GM23338 (cell line): ENCODE measurements around the gene APOH. TPM values are rescaled to one million over a fixed set of nuclear protein-coding genes. Genes with fewer than 3 reads are reported as not detected.

Source experiments
- ATAC-seq: fragments of 200-7000 bp; cut with Tn5 transposase; 3 replicates; pipeline ENCODE4 v1.9.1; 2020
- DNase-seq: peaks from one replicate; pipeline ENCODE4 v3.0.0-alpha.2; 2015; ENCODE audit warnings: low spot score
- H2AFZ ChIP-seq: fragments of 200-600 bp; sonication (generic); 2 replicates; pipeline ENCODE4 v1.8.0; 2016; ENCODE audit warnings: antibody characterized with exemption, mild to moderate bottlenecking, moderate library complexity
- H3F3A ChIP-seq: fragments of 200-600 bp; sonication (generic); replicated peaks from 2 replicates; pipeline ENCODE4 v1.8.0; 2017; ENCODE audit warnings: antibody characterized with exemption, mixed run types, low read depth
- H3K27ac ChIP-seq: fragments of 200-600 bp; sonication (generic); 2 replicates; pipeline ENCODE4 v1.6.1; 2016; ENCODE audit warnings: low read depth
- H3K27me3 ChIP-seq: fragments of 200-600 bp; sonication (generic); 2 replicates; pipeline ENCODE4 v1.8.0; 2016; ENCODE audit warnings: mild to moderate bottlenecking, mixed run types, moderate library complexity; ENCODE audit not compliant: insufficient read depth
- H3K36me3 ChIP-seq: fragments of 200-600 bp; sonication (generic); 2 replicates; pipeline ENCODE4 v1.8.0; 2016; ENCODE audit warnings: mild to moderate bottlenecking; ENCODE audit not compliant: insufficient read depth
- H3K4me1 ChIP-seq: fragments of 200-600 bp; sonication (generic); 2 replicates; pipeline ENCODE4 v1.8.0; 2016; ENCODE audit warnings: mild to moderate bottlenecking, moderate library complexity; ENCODE audit not compliant: insufficient read depth
- H3K4me2 ChIP-seq: fragments of 200-600 bp; sonication (generic); 2 replicates; pipeline ENCODE4 v1.7.1; 2017; ENCODE audit warnings: mixed run types
- H3K4me3 ChIP-seq: fragments of 200-600 bp; sonication (generic); 2 replicates; pipeline ENCODE4 v1.6.1; 2016; ENCODE audit warnings: mixed run types
- H3K79me2 ChIP-seq: fragments of 200-600 bp; sonication (generic); replicated peaks from 2 replicates; pipeline ENCODE4 v1.8.0; 2017; ENCODE audit warnings: mild to moderate bottlenecking; ENCODE audit not compliant: insufficient read depth
- H3K9me2 ChIP-seq: fragments of 200-600 bp; sonication (generic); 2 replicates; pipeline ENCODE4 v1.8.0; 2017; ENCODE audit not compliant: insufficient read depth
- H4K20me1 ChIP-seq: fragments of 200-600 bp; sonication (generic); replicated peaks from 2 replicates; pipeline ENCODE4 v1.8.0; 2017; ENCODE audit warnings: mild to moderate bottlenecking; ENCODE audit not compliant: insufficient read depth
- H3K27ac Mint-ChIP-seq: 2 replicates; pipeline ENCODE4 v1.8.0; 2020; ENCODE audit warnings: inconsistent platforms, mild to moderate bottlenecking, moderate library complexity, mixed read lengths
- H3K27me3 Mint-ChIP-seq: 3 replicates; pipeline ENCODE4 v1.8.0; 2022; ENCODE audit warnings: low read depth, mild to moderate bottlenecking, moderate library complexity, mixed read lengths, inconsistent platforms; ENCODE audit not compliant: insufficient read depth, poor library complexity
- H3K36me3 Mint-ChIP-seq: 3 replicates; pipeline ENCODE4 v1.8.0; 2021; ENCODE audit warnings: low read depth, mild to moderate bottlenecking, inconsistent platforms, moderate library complexity, mixed read lengths
- H3K4me1 Mint-ChIP-seq: 3 replicates; pipeline ENCODE4 v1.8.0; 2020; ENCODE audit warnings: mild to moderate bottlenecking, inconsistent platforms, mixed read lengths
- H3K4me3 Mint-ChIP-seq: 3 replicates; pipeline ENCODE4 v1.8.0; 2021; ENCODE audit warnings: moderate library complexity, mild to moderate bottlenecking, inconsistent platforms, mixed read lengths
- H3K9me3 Mint-ChIP-seq: 3 replicates; pipeline ENCODE4 v1.8.0; 2020; ENCODE audit warnings: moderate library complexity, mild to moderate bottlenecking, inconsistent platforms, mixed read lengths
- CREB1 ChIP-seq: fragments of 250-450 bp; sonication (Bioruptor Pico); IDR thresholded peaks from 2 replicates; pipeline ENCODE4 v1.5.0; 2020; ENCODE audit warnings: low read depth, mild to moderate bottlenecking, moderate library complexity
- ETS1 ChIP-seq: IDR thresholded peaks from 2 replicates; pipeline ENCODE4 v1.6.1; 2016; ENCODE audit warnings: antibody characterized with exemption
- EZH2 ChIP-seq: fragments of 200-600 bp; sonication (generic); IDR thresholded peaks from one replicate; pipeline ENCODE4 v1.8.0; 2017; ENCODE audit warnings: antibody characterized with exemption, mild to moderate bottlenecking, low read depth; ENCODE audit not compliant: unreplicated experiment
- EZH2phosphoT487 ChIP-seq: fragments of 200-600 bp; sonication (generic); IDR thresholded peaks from one replicate; pipeline ENCODE4 v1.8.1; 2018; ENCODE audit warnings: antibody characterized with exemption; ENCODE audit not compliant: unreplicated experiment
- JUNB ChIP-seq: IDR thresholded peaks from one replicate; pipeline ENCODE4 v1.6.1; 2016; ENCODE audit warnings: antibody characterized with exemption; ENCODE audit not compliant: unreplicated experiment
- NANOG ChIP-seq: IDR thresholded peaks from 2 replicates; pipeline ENCODE4 v1.6.1; 2016; ENCODE audit warnings: antibody characterized with exemption, borderline replicate concordance
- POLR2AphosphoS5 ChIP-seq: IDR thresholded peaks from 2 replicates; pipeline ENCODE4 v1.6.1; 2016; ENCODE audit warnings: antibody characterized with exemption, low read depth
- STAT1 ChIP-seq: IDR thresholded peaks from one replicate; pipeline ENCODE4 v1.6.1; 2016; ENCODE audit warnings: antibody characterized with exemption; ENCODE audit not compliant: unreplicated experiment
- ZNF114 ChIP-seq: fragments of 250-450 bp; sonication (Bioruptor Pico); IDR thresholded peaks from 2 replicates; pipeline ENCODE4 v1.5.0; 2020; ENCODE audit warnings: mild to moderate bottlenecking, moderate library complexity
- ZNF331 ChIP-seq: fragments of 250-450 bp; sonication (Bioruptor Pico); IDR thresholded peaks from 2 replicates; pipeline ENCODE4 v1.5.0; 2020; ENCODE audit warnings: low read depth, mild to moderate bottlenecking, moderate library complexity
- polyA plus RNA-seq: library from polyadenylated mRNA; unstranded; fragments of >200 nt; fragmentation: Nextera tagmentation; extraction: Ambion mirVana; gene quantifications from 2 replicates; pipeline ENCODE4 v1.2.1, GENCODE V29; 2016
- total RNA-seq: library from RNA; depleted of rRNA; stranded (reverse); fragments of >200 nt; shearing (Covaris generic); gene quantifications from 2 replicates; pipeline ENCODE4 v1.2.3, GENCODE V29; 2014
- TF ChIP-seq, protein P1 (sequence below): IDR thresholded peaks from one replicate; pipeline ENCODE4 v1.6.1; 2018; ENCODE audit warnings: antibody characterized with exemption; ENCODE audit not compliant: unreplicated experiment

The APOH gene
- total and polyA plus RNA-seq, 2 experiments from 2014 or later = not detected

GRCh38 chr17:66210208-66210574 is 19.0 kb downstream of the APOH start (continued):
- TF ChIP-seq ETS1 (no peak), STAT1 (no peak), NANOG (no peak), EZH2 (no peak), ZNF331 (CRISPR knock-in tag) (no peak), POLR2AphosphoS5 (no peak)
- TF ChIP-seq, protein P1, sequence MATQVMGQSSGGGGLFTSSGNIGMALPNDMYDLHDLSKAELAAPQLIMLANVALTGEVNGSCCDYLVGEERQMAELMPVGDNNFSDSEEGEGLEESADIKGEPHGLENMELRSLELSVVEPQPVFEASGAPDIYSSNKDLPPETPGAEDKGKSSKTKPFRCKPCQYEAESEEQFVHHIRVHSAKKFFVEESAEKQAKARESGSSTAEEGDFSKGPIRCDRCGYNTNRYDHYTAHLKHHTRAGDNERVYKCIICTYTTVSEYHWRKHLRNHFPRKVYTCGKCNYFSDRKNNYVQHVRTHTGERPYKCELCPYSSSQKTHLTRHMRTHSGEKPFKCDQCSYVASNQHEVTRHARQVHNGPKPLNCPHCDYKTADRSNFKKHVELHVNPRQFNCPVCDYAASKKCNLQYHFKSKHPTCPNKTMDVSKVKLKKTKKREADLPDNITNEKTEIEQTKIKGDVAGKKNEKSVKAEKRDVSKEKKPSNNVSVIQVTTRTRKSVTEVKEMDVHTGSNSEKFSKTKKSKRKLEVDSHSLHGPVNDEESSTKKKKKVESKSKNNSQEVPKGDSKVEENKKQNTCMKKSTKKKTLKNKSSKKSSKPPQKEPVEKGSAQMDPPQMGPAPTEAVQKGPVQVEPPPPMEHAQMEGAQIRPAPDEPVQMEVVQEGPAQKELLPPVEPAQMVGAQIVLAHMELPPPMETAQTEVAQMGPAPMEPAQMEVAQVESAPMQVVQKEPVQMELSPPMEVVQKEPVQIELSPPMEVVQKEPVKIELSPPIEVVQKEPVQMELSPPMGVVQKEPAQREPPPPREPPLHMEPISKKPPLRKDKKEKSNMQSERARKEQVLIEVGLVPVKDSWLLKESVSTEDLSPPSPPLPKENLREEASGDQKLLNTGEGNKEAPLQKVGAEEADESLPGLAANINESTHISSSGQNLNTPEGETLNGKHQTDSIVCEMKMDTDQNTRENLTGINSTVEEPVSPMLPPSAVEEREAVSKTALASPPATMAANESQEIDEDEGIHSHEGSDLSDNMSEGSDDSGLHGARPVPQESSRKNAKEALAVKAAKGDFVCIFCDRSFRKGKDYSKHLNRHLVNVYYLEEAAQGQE = no peak

DNA sequence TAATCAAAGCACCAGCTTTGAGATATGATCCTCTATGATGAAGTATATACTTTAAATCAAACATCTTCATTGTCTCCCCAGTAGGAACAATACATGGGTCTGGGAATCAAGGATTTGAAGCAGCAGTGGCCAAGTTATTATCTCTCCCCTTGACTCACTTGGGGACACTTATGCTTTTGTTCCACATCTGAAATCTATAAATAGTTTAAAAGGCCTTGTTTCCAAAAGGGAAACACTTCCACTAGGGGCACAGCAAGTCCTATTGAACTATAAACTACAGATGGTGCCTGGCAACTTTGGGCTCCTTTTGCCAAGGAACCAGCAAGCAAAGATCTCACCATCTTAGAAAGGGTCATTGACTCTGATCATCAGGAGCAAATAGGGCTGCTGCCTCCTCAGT is 21.3 kb downstream of the APOH start:
- H4K20me1 ChIP-seq = no peaks in the 10 kb centered on the region
- ATAC-seq (no peak), DNase-seq (no peak)
- Mint-ChIP-seq H3K9me3 (peaks cover 8% of the 10 kb centered on the region; the same call in 2 of the 3 replicates), H3K4me1 (peaks cover 8% of the 10 kb centered on the region), H3K27ac (no peak overlapping the region), H3K4me3 (no peak overlapping the region), H3K36me3 (peaks cover 7% of the 10 kb centered on the region; the same call in 2 of the 3 replicates), H3K27me3 (peaks cover 5% of the 10 kb centered on the region)
- H3F3A ChIP-seq = no peaks in the 10 kb centered on the region
- H3K9me2 ChIP-seq = peaks cover 33% of the 10 kb centered on the region
- no peak overlapping the region for H2AFZ ChIP-seq
- no peaks in the 10 kb centered on the region for H3K27me3 ChIP-seq
- peaks cover 4% of the 10 kb centered on the region; the same call in 1 of the 2 replicates for H3K36me3 ChIP-seq
- H3K4me3 ChIP-seq = no peak overlapping the region
- peaks cover 7% of the 10 kb centered on the region; the same call in 1 of the 2 replicates for H3K4me1 ChIP-seq
- H3K27ac ChIP-seq = no peak overlapping the region
- H3K4me2 ChIP-seq = no peak overlapping the region
- H3K79me2 ChIP-seq = no peaks in the 10 kb centered on the region
- TF ChIP-seq ZNF114 (CRISPR knock-in tag) (no peak), ZNF331 (CRISPR knock-in tag) (no peak)

GRCh38 chr17:66203274-66204015 is 25.8 kb downstream of the APOH start:
- Mint-ChIP-seq H3K4me3 (no peak overlapping the region), H3K27me3 (peaks cover 7% of the 10 kb centered on the region), H3K27ac (no peak overlapping the region), H3K9me3 (peaks cover 4% of the 10 kb centered on the region; the same call in 2 of the 3 replicates), H3K36me3 (peaks cover 4% of the 10 kb centered on the region; the same call in 2 of the 3 replicates), H3K4me1 (no peaks in the 10 kb centered on the region)
- H3K27me3 ChIP-seq = no peaks in the 10 kb centered on the region
- peaks cover 18% of the 10 kb centered on the region; the same call in 1 of the 2 replicates for H3K9me2 ChIP-seq
- DNase-seq = no peak
- no peak overlapping the region for H2AFZ ChIP-seq
- no peaks in the 10 kb centered on the region for H3F3A ChIP-seq
- H3K4me2 ChIP-seq = no peak overlapping the region
- no peaks in the 10 kb centered on the region; the same call in 1 of the 2 replicates for H4K20me1 ChIP-seq
- H3K79me2 ChIP-seq = no peaks in the 10 kb centered on the region
- H3K27ac ChIP-seq = no peak overlapping the region
- no peak for ATAC-seq
- peaks cover under 1% of the 10 kb centered on the region; the same call in 1 of the 2 replicates for H3K36me3 ChIP-seq
- H3K4me3 ChIP-seq = no peak overlapping the region
- no peaks in the 10 kb centered on the region for H3K4me1 ChIP-seq
- TF ChIP-seq STAT1 (no peak), EZH2phosphoT487 (no peak), JUNB (no peak), CREB1 (no peak), NANOG (no peak), ZNF114 (CRISPR knock-in tag) (no peak)
- TF ChIP-seq, protein P1 = no peak
